GM18951 (cell line): Measurements from ENCODE around the gene MYO3A.

Experiments used
- POLR2A ChIP-seq: IDR thresholded peaks from 4 replicates; pipeline ENCODE4 v1.6.1; 2011; ENCODE audit warnings: mild to moderate bottlenecking; ENCODE audit not compliant: insufficient read length, insufficient read depth; ENCODE audit errors: extremely low read depth
- in situ Hi-C: fragments of 300-500 bp; cut with MboI; formaldehyde crosslinking; loops from one replicate; pipeline ENCODE4 v1.12.0; 2022; ENCODE audit warnings: low sequenced_read_pairs, mixed read lengths, inconsistent platforms; ENCODE audit not compliant: unreplicated experiment

Gene MYO3A

DNA sequence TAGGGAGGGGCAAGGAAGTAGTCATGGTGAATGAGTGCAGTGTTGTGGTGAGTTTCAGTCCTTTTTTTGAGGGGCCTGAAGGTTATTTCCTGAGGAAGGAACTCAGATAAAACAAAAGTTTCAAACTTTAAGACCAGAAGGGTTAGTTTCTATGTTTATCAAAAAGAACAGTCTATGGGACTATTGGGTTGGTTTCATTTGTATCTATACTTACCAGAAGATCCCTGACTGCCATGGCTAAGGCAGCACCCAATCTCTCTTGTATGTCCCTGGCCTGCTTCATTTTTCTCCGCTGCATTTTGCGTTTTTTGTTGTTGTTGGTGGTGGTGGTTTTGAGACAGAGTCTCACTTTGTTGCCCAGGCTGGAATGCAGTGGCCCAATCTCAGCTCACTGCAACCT lies 263.2 kb downstream of the MYO3A start:
- TF ChIP-seq POLR2A = no peak

DNA sequence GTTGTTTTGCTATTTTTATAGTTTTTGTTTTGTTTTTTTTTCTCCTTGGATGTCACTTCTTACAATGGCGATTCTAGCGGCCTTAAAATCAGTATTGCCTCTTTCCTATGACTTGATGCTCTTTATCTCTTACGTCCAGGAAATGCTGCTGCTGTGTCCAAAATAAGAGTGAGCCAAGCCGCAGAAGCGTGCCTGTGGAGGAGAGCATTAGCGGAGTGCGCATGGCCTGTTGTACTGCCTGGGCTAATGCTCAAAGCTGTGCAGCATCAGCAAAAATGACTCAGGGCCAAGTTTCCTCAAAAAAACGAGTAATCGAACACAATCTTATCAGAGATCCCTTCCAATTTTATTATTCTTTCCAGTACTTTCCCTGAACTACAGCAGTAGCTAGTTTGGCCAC lies 264.1 kb downstream of the MYO3A start:
- in situ Hi-C loops = no loop called here
- no peak for TF ChIP-seq POLR2A

More for the DNA sequence above, 263.2 kb downstream of the MYO3A start:
- in situ Hi-C loops = no loop called here

- in situ Hi-C loops = no loop called here
These were observed 265.8 kb downstream of the MYO3A start for GRCh38 chr10:26199841-26200240.

GRCh38 chr10:26205223-26205622 lies 271.2 kb downstream of the MYO3A start:
- in situ Hi-C loops = no loop called here
- no peak for TF ChIP-seq POLR2A

More at GRCh38 chr10:26199841-26200240, 265.8 kb downstream of the MYO3A start:
- TF ChIP-seq POLR2A = no peak

DNA sequence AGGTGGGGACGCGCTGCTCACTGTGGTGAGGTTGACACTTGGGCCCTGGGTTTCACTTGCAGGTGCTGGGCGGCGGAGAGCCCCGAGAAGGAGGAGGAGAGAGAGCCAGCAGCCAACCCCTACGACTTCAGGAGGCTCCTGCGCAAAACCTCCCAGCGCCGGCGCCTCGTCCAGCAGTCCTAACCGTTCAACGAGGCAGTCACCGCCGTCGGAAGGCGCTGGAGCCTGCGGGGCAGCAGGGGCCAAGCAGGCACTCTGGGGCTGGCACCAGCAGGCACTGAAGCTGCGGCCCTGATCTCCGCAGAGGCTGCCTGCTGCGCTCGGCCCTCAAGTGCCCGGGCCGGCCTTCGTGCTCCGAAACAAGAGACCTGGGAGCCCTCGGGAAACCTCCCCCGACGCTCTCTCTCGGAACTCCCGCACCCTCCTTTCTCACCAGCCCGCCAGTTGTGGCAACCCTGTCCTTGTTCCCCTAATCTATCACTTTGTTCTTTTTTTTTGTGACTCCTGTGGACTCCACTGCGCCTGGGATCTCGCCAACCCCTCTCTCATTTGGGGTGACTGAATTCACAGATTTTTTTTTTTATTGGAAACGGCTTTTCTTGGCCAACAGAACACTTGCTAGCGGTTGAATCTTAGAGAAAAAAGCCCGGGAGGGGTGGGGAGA lies 277.9 kb downstream of the MYO3A start:
- in situ Hi-C loops = no loop called here
- no peak for TF ChIP-seq POLR2A

DNA sequence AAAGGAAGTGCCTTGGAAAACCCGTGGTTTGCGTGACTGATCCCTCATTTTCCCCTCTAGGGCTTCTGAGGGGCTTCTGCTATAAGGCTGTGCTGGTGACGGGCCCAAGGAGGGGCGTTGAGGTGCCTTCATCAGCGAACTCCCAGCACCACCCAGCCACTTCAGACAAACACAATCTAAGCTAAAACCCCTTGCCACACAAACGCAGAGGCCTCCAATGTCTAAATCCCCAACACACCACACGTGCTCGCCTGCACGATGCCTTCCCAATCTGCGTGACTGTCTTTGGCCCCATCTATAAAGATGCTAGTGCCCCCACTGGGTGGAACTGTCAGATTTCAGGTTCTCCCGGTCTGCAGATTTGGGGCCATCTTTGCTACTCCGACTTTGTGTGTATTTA lies 278.5 kb downstream of the MYO3A start:
- in situ Hi-C loops = no loop called here
- no peak for TF ChIP-seq POLR2A

- in situ Hi-C loops = no loop called here
- no peak for TF ChIP-seq POLR2A
These were observed 279.2 kb downstream of the MYO3A start for GRCh38 chr10:26213157-26213800.

- in situ Hi-C loops = no loop called here
- no peak for TF ChIP-seq POLR2A
These were observed 280.0 kb downstream of the MYO3A start for GRCh38 chr10:26214004-26214403.

GRCh38 chr10:26214551-26215395 lies 280.7 kb downstream of the MYO3A start:
- in situ Hi-C loops = no loop called here
- TF ChIP-seq POLR2A = no peak

- TF ChIP-seq POLR2A = no peak
- in situ Hi-C loops = no loop called here
These were observed 281.4 kb downstream of the MYO3A start for GRCh38 chr10:26215396-26215934.

DNA sequence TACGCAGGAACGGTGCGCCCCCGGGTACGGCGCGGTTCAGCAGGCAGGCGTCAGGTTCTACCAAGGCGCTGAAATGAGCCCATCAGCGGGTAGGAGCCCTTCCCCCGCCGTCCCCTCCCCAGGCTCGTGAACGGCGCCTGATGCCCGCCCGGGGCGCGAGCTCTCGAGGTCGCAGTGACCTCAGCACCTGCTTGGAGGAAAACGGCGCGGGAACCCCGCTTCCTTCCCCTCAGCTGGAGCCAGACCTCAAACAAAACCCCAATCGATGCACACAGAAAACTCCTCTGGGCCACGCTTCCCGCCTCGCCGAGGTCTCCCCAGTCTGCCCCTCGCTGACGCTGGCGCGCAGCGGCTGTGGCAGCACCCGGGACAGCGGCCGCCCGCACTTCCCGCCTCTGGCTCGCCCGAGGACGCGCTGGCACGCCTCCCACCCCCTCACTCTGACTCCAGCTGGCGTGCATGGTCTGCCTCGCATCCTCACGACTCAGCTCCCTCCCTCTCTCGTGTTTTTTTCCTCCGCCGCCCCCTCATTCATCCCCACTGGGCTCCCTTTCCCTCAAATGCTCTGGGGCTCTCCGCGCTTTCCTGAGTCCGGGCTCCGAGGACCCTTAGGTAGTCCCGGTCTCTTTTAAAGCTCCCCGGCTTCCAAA lies 282.0 kb downstream of the MYO3A start:
- no peak for TF ChIP-seq POLR2A
- in situ Hi-C loops = no loop called here

- in situ Hi-C loops = no loop called here
- no peak for TF ChIP-seq POLR2A
These were observed 282.8 kb downstream of the MYO3A start, which contains the start of gene GAD2 for GRCh38 chr10:26216585-26217395. Gene GAD2, plus strand, starts transcription at chr10:26216774. Its CDS starts 36 bp downstream, at chr10:26216810.
